ENCODE data around the gene TAS1R3.

The TAS1R3 gene

DNA sequence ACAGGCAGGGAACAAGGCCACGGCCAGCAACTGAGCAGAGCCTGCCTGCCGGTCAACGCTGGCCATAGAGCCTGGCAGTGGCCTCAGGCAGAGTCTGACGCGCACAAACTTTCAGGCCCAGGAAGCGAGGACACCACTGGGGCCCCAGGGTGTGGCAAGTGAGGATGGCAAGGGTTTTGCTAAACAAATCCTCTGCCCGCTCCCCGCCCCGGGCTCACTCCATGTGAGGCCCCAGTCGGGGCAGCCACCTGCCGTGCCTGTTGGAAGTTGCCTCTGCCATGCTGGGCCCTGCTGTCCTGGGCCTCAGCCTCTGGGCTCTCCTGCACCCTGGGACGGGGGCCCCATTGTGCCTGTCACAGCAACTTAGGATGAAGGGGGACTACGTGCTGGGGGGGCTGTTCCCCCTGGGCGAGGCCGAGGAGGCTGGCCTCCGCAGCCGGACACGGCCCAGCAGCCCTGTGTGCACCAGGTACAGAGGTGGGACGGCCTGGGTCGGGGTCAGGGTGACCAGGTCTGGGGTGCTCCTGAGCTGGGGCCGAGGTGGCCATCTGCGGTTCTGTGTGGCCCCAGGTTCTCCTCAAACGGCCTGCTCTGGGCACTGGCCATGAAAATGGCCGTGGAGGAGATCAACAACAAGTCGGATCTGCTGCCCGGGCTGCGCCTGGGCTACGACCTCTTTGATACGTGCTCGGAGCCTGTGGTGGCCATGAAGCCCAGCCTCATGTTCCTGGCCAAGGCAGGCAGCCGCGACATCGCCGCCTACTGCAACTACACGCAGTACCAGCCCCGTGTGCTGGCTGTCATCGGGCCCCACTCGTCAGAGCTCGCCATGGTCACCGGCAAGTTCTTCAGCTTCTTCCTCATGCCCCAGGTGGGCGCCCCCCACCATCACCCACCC is at the start of gene TAS1R3:
TAS1R3 (plus strand) TSS at position 213 of the 898 bp plus-strand sequence; CDS start at position 279, 66 bp downstream.
- DNase-seq (ENCODE audit: low read depth in 1 of 2, low spot score in 1 of 2): no peak

DNA sequence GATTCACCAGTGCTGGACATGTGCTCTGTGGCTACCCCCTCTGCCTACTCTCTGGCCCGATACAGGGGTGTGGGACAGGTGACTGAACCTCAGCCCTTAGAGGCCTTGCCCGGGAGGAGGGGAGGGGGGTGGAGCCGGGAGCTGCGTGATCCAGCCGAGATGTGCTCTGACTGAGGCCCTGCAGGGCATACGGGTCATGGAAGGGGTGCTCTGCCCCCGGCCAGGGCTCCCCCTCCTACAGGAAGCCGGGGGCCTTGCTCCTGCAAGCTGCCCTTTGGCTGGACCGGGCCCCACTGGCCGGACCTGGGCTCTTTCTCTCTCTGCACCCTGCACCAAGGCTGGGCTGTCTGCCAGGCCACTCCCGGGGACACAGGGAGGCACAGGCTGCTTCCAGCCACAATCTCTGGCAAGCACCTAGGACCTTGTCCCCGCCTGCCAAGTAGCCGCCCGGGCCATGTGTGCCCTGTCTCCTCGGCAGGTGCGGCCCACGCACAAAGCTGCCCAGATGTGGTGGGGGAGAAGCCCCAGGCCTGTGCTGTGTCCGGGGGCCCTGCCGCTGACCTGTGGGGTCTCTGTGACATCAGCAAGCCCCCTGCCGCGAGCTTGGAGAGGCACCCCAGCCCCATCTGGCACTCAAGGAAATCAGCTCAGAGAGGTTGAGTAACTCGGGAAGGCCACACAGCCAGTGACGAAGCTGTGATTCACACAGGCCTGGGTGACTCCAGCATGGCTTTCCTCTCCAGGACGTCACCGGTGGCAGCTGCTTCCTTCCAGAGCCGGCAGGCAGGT is 49.4 kb upstream of the TAS1R3 start:
- DNase-seq (ENCODE audit: low read depth in 1 of 2, low spot score in 1 of 2): no peak

- no peak for DNase-seq (ENCODE audit: low read depth in 1 of 2, low spot score in 1 of 2)
Observed at GRCh38 chr1:1282998-1283397, 48.1 kb upstream of the TAS1R3 start.

- no peak for DNase-seq (ENCODE audit: low read depth in 1 of 2, low spot score in 1 of 2)
Observed at GRCh38 chr1:1283821-1284220, 47.3 kb upstream of the TAS1R3 start.

DNA sequence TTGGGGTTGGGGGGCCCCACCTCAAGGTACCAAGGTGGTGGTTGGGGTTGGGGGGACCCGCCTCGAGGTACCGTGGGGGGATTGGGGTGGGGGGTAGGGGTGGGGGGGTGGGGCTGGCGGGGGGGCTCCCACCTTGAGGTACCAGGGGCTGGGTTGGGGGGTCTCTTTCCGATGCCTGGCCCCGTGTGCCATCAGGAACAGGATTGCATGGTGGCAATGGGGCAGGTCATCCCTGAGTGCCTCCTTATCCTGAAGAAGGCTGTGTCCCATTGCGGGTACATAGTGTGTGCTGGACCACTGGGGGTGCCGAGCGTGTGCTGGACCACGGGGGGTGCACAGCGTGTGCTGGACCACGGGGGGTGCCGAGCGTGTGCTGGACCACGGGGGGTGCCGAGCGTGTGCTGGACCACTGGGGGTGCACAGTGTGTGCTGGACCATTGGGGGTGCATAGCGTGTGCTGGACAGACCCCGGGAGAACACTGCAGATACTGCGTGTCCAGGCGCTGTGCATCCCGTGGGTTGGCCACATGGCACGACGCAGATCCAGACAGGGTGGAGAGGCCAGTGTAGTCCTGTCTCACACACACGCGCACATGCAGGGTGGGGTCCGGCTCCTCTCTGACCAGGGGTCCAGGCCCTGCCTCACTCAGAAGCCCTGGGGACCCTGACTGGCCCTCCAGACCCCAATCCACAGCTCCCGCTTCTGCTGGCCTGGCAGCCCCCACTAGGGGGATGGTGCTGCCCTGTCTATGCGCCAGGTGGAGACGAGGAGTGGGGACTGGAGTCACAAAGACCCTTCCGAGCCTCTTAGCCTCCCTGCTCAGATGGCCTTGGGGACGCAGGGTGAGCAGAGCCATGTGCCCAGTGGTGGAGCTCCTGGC is 46.6 kb upstream of the TAS1R3 start:
- no peak for DNase-seq (ENCODE audit: low read depth in 1 of 2, low spot score in 1 of 2)

DNA sequence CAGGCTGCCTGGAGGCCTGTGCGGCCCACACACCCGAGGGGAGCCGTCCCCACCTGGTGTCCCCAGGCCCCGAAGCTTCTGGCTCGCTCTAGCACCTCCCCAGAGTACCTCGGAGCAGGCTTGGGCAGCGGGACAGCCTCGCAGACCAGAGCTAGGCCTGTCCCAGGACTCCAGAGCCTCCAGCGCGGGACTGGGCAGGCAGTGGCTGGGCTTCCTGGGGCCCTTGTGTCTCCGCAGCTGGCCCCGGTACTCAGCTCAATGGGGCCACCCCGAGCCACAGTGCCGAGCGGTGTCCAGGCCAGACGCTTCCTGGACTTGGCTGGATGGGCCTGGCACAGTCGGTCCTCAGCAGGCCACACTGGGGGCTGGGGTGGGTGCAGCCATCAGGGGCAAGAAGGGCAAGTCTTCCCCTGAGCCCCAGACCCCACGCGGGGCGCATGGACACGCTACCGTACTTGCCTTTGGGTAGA is 45.9 kb upstream of the TAS1R3 start:
- no peak for DNase-seq (ENCODE audit: low read depth in 1 of 2, low spot score in 1 of 2)

DNA sequence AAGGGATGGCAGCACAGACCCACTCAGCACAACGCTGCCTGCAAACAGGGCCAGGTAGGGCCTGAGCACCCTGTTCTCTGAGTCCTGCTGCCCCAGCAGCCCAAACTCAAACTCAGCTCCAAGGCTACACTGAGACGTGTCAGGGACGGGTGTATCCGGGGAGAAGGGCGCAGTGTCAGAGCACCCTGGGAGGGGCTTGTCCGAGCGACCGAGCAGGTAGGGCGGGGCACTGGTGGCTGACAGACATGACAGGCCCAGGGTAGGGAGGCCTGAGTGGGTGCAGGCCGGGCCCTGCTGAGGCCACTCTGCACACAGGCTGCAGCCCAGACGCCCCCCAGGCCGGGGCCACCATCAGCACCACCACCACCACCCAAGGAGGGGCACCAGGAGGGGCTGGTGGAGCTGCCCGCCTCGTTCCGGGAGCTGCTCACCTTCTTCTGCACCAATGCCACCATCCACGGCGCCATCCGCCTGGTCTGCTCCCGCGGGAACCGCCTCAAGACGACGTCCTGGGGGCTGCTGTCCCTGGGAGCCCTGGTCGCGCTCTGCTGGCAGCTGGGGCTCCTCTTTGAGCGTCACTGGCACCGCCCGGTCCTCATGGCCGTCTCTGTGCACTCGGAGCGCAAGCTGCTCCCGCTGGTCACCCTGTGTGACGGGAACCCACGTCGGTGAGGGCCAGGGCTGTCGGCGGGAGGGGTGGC is 45.3 kb upstream of the TAS1R3 start:
- DNase-seq (ENCODE audit: low read depth in 1 of 2, low spot score in 1 of 2): no peak

GRCh38 chr1:1286313-1287261 is 44.5 kb upstream of the TAS1R3 start:
- DNase-seq (ENCODE audit: low read depth in 1 of 2, low spot score in 1 of 2): no peak

DNA sequence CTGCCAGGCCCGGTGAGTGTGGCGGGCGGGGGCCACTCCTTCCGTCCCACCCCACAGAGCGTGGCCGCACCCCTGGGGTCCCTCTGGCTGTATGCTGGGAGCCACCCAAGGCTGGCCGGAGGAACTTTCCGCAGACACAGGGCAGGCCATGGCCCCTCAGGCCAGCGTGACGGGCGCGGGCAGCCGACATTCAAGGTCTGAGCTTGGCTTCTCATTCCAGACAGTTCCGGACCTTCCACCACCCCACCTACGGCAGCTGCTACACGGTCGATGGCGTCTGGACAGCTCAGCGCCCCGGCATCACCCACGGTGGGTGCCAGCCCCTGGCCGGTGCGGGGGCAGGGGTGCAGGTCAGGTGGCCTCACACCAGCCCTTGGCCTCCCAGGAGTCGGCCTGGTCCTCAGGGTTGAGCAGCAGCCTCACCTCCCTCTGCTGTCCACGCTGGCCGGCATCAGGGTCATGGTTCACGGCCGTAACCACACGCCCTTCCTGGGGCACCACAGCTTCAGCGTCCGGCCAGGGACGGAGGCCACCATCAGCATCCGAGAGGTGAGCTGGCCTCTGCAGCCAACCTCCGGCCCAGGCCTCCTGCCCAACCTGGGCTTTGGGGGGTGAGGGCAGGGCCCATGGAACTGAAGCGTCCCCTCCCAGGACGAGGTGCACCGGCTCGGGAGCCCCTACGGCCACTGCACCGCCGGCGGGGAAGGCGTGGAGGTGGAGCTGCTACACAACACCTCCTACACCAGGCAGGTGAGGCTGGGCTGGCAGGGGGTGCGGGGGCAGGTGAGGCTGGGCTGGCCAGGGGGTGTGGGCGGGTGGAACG is 43.6 kb upstream of the TAS1R3 start:
- no peak for DNase-seq (ENCODE audit: low read depth in 1 of 2, low spot score in 1 of 2)

GRCh38 chr1:1290238-1290731 is 40.8 kb upstream of the TAS1R3 start:
- DNase-seq (ENCODE audit: low read depth in 1 of 2, low spot score in 1 of 2): peak; percentile 37 to 61

GRCh38 chr1:1291023-1291528 is 40.0 kb upstream of the TAS1R3 start:
- DNase-seq (ENCODE audit: low read depth in 1 of 2, low spot score in 1 of 2): no peak

GRCh38 chr1:1291548-1292441 is 39.3 kb upstream of the TAS1R3 start:
- DNase-seq (ENCODE audit: low read depth in 1 of 2, low spot score in 1 of 2): peak; percentile 51 to 53

DNA sequence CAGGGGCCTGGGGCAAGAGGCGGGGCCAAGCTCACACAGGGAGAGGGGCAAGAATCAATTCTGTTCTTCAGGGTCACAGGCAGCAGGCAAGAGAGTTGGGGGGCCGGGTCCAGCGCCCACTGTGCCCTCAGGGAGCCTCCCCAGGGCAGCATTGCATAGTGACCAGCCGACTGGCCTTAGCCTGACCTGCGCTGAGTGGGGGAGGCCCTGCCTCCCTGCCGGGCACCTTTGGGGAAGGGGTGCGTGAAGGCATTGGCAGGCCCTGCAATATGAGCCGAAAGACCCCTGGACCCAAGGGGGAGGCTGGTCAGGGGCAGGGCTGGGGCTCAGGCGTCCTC is 38.7 kb upstream of the TAS1R3 start:
- DNase-seq (ENCODE audit: low read depth in 1 of 2, low spot score in 1 of 2): no peak

GRCh38 chr1:1292851-1293250 is 38.2 kb upstream of the TAS1R3 start:
- DNase-seq (ENCODE audit: low read depth in 1 of 2, low spot score in 1 of 2): no peak

GRCh38 chr1:1293263-1294249 is 37.5 kb upstream of the TAS1R3 start:
- DNase-seq (ENCODE audit: low read depth in 1 of 2, low spot score in 1 of 2): no peak
